Bronchial smooth muscle cell (primary cell): ENCODE data around the gene GPATCH3. TPM values are rescaled to one million over a fixed set of nuclear protein-coding genes. Genes with fewer than 3 reads are reported as not detected.

ENCODE experiments used
- total RNA-seq: library from RNA; depleted of rRNA; stranded (reverse); fragments of >200 nt; gene quantifications from 2 replicates; pipeline ENCODE4 v1.2.1, GENCODE V29; 2014

Gene GPATCH3, protein sequence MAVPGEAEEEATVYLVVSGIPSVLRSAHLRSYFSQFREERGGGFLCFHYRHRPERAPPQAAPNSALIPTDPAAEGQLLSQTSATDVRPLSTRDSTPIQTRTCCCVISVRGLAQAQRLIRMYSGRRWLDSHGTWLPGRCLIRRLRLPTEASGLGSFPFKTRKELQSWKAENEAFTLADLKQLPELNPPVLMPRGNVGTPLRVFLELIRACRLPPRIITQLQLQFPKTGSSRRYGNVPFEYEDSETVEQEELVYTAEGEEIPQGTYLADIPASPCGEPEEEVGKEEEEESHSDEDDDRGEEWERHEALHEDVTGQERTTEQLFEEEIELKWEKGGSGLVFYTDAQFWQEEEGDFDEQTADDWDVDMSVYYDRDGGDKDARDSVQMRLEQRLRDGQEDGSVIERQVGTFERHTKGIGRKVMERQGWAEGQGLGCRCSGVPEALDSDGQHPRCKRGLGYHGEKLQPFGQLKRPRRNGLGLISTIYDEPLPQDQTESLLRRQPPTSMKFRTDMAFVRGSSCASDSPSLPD
- total RNA-seq = 10.6 and 14.1 TPM in 2 replicates

DNA sequence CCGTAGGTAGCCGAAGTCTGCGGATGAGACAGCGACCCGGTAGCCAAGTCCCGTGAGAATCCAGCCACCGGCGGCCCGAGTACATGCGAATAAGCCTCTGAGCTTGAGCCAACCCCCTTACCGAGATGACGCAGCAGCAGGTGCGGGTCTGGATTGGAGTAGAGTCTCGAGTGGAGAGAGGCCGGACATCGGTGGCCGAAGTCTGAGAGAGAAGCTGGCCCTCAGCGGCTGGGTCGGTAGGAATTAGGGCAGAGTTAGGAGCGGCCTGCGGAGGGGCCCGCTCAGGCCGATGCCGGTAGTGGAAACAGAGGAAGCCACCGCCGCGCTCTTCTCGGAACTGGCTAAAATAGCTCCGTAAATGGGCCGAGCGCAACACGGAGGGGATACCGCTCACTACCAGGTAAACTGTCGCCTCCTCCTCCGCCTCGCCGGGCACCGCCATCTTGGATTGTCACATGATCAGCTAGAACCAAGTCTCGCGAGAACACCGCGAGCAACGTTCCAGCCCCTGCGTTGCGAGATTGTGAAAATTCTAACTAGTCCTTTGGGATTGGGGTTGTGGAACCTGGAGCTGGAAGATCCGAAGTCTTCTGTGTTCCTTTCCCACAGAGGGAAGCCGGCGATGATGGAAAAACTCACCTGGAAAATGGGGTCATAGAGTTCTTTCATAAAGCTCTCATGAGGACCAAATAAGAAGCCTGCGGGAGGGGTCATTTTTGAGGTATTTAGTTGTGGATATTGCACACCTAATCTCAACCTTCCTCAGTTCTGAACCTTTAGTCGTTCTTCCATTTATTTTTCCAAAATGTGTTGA lies at the start of gene GPATCH3:
Gene GPATCH3, minus strand, starts transcription at position 467 of the 814 bp plus-strand sequence. Its CDS starts 25 bp downstream, at position 442.

DNA sequence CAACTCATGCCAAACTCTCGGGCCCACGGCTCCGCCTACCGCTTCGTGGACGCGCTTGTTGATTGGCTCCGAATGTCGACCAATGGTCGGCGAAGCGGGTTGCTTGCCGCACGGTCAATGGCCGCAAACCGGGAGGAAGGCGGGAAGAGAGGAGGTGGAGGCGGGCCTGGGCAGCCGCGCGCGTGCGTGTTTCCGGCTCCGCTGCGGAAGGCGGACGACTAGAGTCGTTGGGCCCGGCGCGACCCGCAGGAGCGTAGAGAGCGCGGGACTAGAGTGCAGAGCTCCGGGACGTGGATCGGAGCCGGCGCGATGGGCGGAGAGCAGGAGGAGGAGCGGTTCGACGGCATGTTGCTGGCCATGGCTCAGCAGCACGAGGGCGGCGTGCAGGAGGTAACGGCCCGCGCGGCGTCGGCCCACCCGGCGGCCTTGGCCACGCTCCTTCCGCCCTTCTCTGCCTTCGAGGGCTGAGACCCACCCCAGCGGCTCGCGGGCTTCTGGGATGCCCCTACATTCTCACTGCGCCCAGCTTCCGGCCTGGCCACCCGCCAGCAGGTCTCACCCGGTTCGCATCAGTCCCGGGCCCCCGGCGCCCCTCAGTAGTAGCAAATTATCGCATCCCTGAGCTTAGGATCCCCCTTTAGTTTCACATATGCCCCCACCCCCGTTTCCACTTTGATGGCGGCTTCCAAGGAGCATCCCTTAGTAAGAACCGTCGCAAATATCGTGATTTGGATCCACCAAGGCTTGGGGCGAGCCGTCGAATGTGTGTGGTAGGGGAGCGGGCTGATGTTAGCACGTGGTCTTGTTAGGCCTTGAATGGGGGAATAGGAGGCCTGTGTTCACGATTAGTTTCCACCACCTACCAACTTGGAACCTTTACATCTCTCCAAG lies 21.5 kb upstream of the GPATCH3 start, which contains the start of gene NUDC:
Gene NUDC, plus strand, starts transcription at position 204 of the 891 bp plus-strand sequence. Its CDS starts 106 bp downstream, at position 310.

DNA sequence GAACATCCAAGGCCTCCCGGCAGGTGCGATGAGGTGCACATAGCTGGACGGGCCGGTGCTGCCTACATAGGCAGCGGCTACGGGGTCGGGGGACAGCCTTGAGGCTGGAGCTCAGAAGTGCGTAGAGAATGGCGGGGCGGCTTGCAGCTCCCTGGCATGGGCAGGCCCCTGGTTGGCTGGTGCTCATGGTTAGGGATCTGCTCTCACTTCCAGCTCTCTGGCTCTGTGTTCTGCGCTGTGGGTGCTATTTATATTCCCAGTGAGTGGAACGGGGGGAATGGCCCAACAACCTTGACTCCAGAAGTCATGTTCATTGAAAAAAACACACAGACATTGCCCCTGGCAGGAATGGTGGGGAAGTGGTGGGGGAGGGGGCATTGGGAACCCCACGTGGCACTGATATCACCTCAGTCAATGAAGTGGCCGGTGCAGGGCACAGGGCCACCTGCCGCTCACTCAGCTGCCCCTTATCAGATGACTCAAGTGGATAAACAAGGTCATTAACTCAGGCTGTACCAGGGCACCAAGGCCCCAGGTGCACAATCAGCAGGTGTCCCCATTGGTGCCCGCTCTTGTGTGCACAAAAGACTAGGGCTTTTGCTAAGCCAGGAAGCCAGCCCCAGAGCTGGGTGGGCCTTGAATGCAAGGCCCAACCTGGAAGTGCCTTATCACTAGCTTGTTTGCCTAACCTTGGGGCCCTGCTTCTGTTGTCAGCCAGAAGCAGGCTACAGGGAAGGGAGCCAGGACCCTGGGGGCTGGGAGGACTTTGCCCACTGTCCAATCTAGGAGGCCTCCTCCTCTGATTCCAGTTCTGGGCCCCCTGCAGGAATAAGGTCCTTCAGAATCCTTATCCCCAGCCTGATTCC lies 13.7 kb upstream of the GPATCH3 start, which contains the start of gene NR0B2:
Gene NR0B2, minus strand, starts transcription at position 222 of the 866 bp plus-strand sequence. Its CDS starts 35 bp downstream, at position 187.

DNA sequence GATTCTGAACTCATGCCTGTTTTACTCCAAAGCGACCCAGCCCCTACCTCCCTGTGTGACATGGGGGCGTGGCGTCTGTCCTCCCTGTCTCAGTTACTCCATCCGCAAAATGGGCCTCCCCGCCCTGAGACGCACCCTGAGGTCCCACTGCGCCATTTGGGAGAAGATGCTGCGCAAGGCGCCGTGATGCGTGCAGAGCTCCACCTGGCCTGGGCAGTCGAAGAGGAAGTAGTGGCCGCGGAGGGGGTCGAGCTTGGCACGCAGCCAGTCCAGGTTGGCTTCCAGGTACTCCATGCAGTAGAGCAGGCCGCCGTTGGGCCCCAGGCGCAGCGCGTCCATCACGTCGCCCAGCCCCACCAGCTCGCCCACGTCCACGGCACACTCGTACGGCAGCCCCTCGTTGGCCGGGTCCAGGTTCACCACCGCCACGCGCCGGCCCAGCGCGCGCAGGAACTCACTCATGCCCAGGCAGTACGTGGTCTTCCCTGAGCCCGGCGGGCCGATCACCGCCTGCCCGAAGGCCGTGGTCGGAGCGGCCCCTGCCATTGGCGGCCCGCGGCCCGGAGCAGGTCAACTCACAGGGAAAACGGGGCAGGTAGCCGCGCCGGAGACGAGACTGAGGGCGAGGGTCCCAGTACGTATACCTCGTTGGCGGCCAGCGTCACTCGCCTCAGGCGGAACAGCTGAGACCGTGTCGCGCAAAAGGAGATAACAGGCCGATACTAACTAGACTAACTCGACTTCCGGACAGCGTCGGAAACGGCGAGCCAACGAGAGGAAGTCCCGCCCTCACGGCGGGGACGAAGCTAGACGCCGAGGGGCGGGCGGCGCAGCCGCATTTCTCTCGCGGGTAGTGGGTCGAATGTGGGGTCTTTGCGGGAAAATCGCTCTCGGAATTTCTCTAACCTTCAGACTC lies 10.5 kb downstream of the GPATCH3 start, which contains the start of gene GPN2:
Gene GPN2, minus strand, starts transcription at position 733 of the 916 bp plus-strand sequence. Its CDS starts 187 bp downstream, at position 546.

DNA sequence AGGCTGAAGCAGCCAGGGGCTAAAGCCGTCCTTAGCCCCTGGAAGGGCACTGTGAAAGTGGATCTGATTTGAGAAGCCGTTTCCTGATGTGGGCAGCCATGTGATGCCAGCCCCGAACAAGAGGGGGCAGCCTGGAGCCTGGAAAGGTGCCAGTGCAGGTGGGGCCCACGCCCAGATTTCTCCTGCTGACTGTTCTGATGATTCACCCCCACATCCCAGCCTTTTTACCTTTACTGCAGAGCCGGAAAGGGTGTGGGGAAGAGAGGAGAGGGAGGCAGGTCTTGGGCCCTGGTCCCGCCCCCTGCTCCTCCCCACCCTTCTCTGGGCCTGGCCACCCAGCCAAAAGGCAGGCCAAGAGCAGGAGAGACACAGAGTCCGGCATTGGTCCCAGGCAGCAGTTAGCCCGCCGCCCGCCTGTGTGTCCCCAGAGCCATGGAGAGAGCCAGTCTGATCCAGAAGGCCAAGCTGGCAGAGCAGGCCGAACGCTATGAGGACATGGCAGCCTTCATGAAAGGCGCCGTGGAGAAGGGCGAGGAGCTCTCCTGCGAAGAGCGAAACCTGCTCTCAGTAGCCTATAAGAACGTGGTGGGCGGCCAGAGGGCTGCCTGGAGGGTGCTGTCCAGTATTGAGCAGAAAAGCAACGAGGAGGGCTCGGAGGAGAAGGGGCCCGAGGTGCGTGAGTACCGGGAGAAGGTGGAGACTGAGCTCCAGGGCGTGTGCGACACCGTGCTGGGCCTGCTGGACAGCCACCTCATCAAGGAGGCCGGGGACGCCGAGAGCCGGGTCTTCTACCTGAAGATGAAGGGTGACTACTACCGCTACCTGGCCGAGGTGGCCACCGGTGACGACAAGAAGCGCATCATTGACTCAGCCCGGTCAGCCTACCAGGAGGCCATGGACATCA lies 37.2 kb downstream of the GPATCH3 start, which contains the start of gene SFN:
Gene SFN, plus strand, starts transcription at position 369 of the 904 bp plus-strand sequence. Its CDS starts 64 bp downstream, at position 433.

Other genes with a start within 250 kb of the GPATCH3 start
- 8.7 and 11.9 TPM in 2 replicates for gene ARID1A, start 204.5 kb downstream of the GPATCH3 start, total RNA-seq
- 12.2 and 14.7 TPM in 2 replicates for gene PIGV, start 112.5 kb downstream of the GPATCH3 start, total RNA-seq
- 2.8 and 5.1 TPM in 2 replicates for gene ZDHHC18, start 73.8 kb downstream of the GPATCH3 start, total RNA-seq
- 0.47 and 1.8 TPM in 2 replicates for gene SFN, start 37.3 kb downstream of the GPATCH3 start, total RNA-seq
- 9.8 and 10.8 TPM in 2 replicates for gene GPN2, start 10.2 kb downstream of the GPATCH3 start, total RNA-seq
- not detected in 2 replicates for gene NR0B2, start 13.5 kb upstream of the GPATCH3 start, total RNA-seq
- 24.2 and 24.6 TPM in 2 replicates for gene NUDC, start 21.3 kb upstream of the GPATCH3 start, total RNA-seq
- gene KDF1, start 60.0 kb upstream of the GPATCH3 start, total RNA-seq = under 0.01 and 0.09 TPM in 2 replicates
- 3.9 and 38.0 TPM in 2 replicates for gene TRNP1, start 93.2 kb upstream of the GPATCH3 start, total RNA-seq
- 0.77 and 1.7 TPM in 2 replicates for gene TENT5B, start 112.4 kb upstream of the GPATCH3 start, total RNA-seq